H1 (cell line): ENCODE results near the gene HOGA1. TPM values are rescaled to one million over a fixed set of nuclear protein-coding genes. Genes with fewer than 3 reads are reported as not detected.

Experiments
- CTCF ChIA-PET: fragments of 300-600 bp; sonication (Branson Sonifier 250); formaldehyde crosslinking; loops from one replicate; lab custom pipeline; 2021; ENCODE audit not compliant: partially characterized antibody; lab: Charles Lee
- POLR2A ChIA-PET: fragments of 300-600 bp; sonication (Branson Sonifier 250); formaldehyde crosslinking; loops from one replicate; lab custom pipeline; 2021; ENCODE audit warnings: inconsistent platforms; ENCODE audit not compliant: partially characterized antibody; lab: Charles Lee
- DNase-seq, 2 experiments: peaks; one replicate each; pipeline versions ENCODE4 v3.0.0 to v3.0.0-alpha.2; 2010 to 2022; ENCODE audit warnings: low spot score in 2 of 2, low read depth in 1 of 2, mixed read lengths in 1 of 2
- FAIRE-seq: peaks from 2 replicates; lab custom pipeline; 2011; peaks lifted over from hg19 to GRCh38; lab: Jason Lieb, UNC
- H2AFZ ChIP-seq: 2 replicates; pipeline ENCODE4 v1.8.1; 2012; ENCODE audit warnings: low read length, inconsistent platforms
- H2AK5ac ChIP-seq: 2 replicates; pipeline ENCODE4 v1.6.1; 2013; ENCODE audit warnings: low read depth, low read length
- H2BK120ac ChIP-seq: replicated peaks from 2 replicates; pipeline ENCODE3; 2013; ENCODE audit warnings: low read depth, low read length, inconsistent platforms
- H2BK12ac ChIP-seq: 2 replicates; pipeline ENCODE4 v1.6.1; 2013; ENCODE audit warnings: low read depth, low read length
- H2BK15ac ChIP-seq: 2 replicates; pipeline ENCODE4 v1.6.1; 2013; ENCODE audit warnings: low read length
- H2BK20ac ChIP-seq: 2 replicates; pipeline ENCODE4 v1.6.1; 2013; ENCODE audit warnings: low read length
- H2BK5ac ChIP-seq: 2 replicates; pipeline ENCODE4 v1.6.1; 2013; ENCODE audit warnings: low read depth, low read length
- H3K14ac ChIP-seq: 2 replicates; pipeline ENCODE4 v1.6.1; 2013; ENCODE audit warnings: inconsistent platforms; ENCODE audit not compliant: insufficient read length
- H3K18ac ChIP-seq: 2 replicates; pipeline ENCODE4 v1.6.1; 2013; ENCODE audit warnings: low read length; ENCODE audit errors: extremely low read depth
- H3K23ac ChIP-seq: 2 replicates; pipeline ENCODE4 v1.6.1; 2013; ENCODE audit warnings: inconsistent platforms; ENCODE audit not compliant: insufficient read length
- H3K23me2 ChIP-seq: 2 replicates; pipeline ENCODE4 v1.6.1; 2013; ENCODE audit warnings: low read depth, low read length
- H3K27ac ChIP-seq: 2 replicates; pipeline ENCODE4 v1.6.1; 2011; ENCODE audit warnings: low read depth, low read length, inconsistent platforms
- H3K27me3 ChIP-seq, 4 experiments: replicated peaks in 1 of 4; 1 replicate in 1 of 4; 2 replicates in 3 of 4; pipeline versions ENCODE4 v1.6.1 to v1.8.1; 2011 to 2013; ENCODE audit warnings: low read length in 3 of 4, mild to moderate bottlenecking in 3 of 4, inconsistent platforms in 2 of 4, mixed read lengths in 2 of 4, moderate library complexity in 1 of 4; ENCODE audit not compliant: control insufficient read depth in 3 of 4, insufficient read depth in 3 of 4; ENCODE audit errors: extremely low read depth in 1 of 4
- H3K36me3 ChIP-seq, 4 experiments: 2 replicates each; pipeline versions ENCODE4 v1.6.1 to v1.8.1; 2011 to 2013; ENCODE audit warnings: mild to moderate bottlenecking in 4 of 4, low read length in 3 of 4, moderate library complexity in 2 of 4, control low read depth in 1 of 4, inconsistent platforms in 1 of 4; ENCODE audit not compliant: insufficient read depth in 4 of 4, control insufficient read depth in 2 of 4
- H3K4ac ChIP-seq: replicated peaks from 2 replicates; pipeline ENCODE3; 2013; ENCODE audit warnings: low read length, low read depth, mixed read lengths, inconsistent platforms; ENCODE audit not compliant: insufficient read length
- H3K4me1 ChIP-seq, 4 experiments: replicated peaks in 1 of 4; 1 replicate in 1 of 4; 2 replicates in 3 of 4; pipeline versions ENCODE4 v1.6.1 to v1.8.1; 2011 to 2013; ENCODE audit warnings: low read length in 3 of 4, inconsistent platforms in 2 of 4, mixed read lengths in 1 of 4; ENCODE audit not compliant: insufficient read depth in 4 of 4, control insufficient read depth in 3 of 4
- H3K4me2 ChIP-seq, 2 experiments: 2 replicates each; pipeline versions ENCODE4 v1.6.1 to v1.8.1; 2011 to 2013; ENCODE audit warnings: low read depth in 2 of 2, low read length in 2 of 2, control low read depth in 1 of 2, inconsistent platforms in 1 of 2, mild to moderate bottlenecking in 1 of 2; ENCODE audit not compliant: insufficient read depth in 1 of 2
- H3K4me3 ChIP-seq, 4 experiments: fragments of 200-600, 300-600 bp in 1 of 4; sonication (generic), shearing (Covaris generic), sonication (Bioruptor Twin) in 1 of 4; 2 replicates each; pipeline versions ENCODE4 v1.5.1 to v1.8.1; 2011 to 2016; ENCODE audit warnings: low read length in 4 of 4, low read depth in 3 of 4, control low read depth in 2 of 4, inconsistent platforms in 2 of 4, mild to moderate bottlenecking in 2 of 4, mixed read lengths in 1 of 4, moderate library complexity in 1 of 4; ENCODE audit not compliant: insufficient read depth in 2 of 4; ENCODE audit errors: extremely low read depth in 1 of 4
- H3K56ac ChIP-seq: replicated peaks from 2 replicates; pipeline ENCODE3; 2013; ENCODE audit warnings: low read depth, mild to moderate bottlenecking, mixed read lengths, low read length, inconsistent platforms; ENCODE audit not compliant: insufficient read length
- H3K79me1 ChIP-seq: 2 replicates; pipeline ENCODE4 v1.6.1; 2013; ENCODE audit warnings: low read depth, low read length, control low read depth
- H3K79me2 ChIP-seq, 2 experiments: 2 replicates each; pipeline versions ENCODE4 v1.6.1 to v1.8.1; 2012 to 2013; ENCODE audit warnings: low read length in 2 of 2, mild to moderate bottlenecking in 2 of 2, inconsistent platforms in 1 of 2; ENCODE audit not compliant: insufficient read depth in 2 of 2, control insufficient read depth in 1 of 2
- H3K9ac ChIP-seq, 4 experiments: replicated peaks in 1 of 4; 1 replicate in 1 of 4; 2 replicates in 3 of 4; pipeline versions ENCODE4 v1.6.1 to v1.8.1; 2011 to 2013; ENCODE audit warnings: low read depth in 3 of 4, low read length in 3 of 4, control low read depth in 2 of 4, mild to moderate bottlenecking in 2 of 4, moderate library complexity in 2 of 4, inconsistent platforms in 1 of 4; ENCODE audit errors: extremely low read depth in 1 of 4
- H3K9me3 ChIP-seq, 2 experiments: 2 replicates each; pipeline versions ENCODE4 v1.6.1 to v1.8.1; 2012 to 2013; ENCODE audit warnings: mild to moderate bottlenecking in 2 of 2, moderate library complexity in 2 of 2, control low read depth in 1 of 2, inconsistent platforms in 1 of 2, low read depth in 1 of 2, low read length in 1 of 2, mixed read lengths in 1 of 2; ENCODE audit not compliant: insufficient read depth in 2 of 2
- H4K20me1 ChIP-seq, 2 experiments: replicated peaks in 1 of 2; 2 replicates each; pipeline versions ENCODE3 to v1.8.1; 2011 to 2013; ENCODE audit warnings: inconsistent platforms in 2 of 2, low read length in 2 of 2, mild to moderate bottlenecking in 1 of 2; ENCODE audit not compliant: insufficient read depth in 2 of 2, control insufficient read depth in 1 of 2
- H4K5ac ChIP-seq: 2 replicates; pipeline ENCODE4 v1.6.1; 2013; ENCODE audit warnings: low read length, low read depth, mixed read lengths, inconsistent platforms; ENCODE audit not compliant: insufficient read length
- H4K8ac ChIP-seq: 2 replicates; pipeline ENCODE4 v1.8.0; 2013; ENCODE audit warnings: mild to moderate bottlenecking, moderate library complexity, low read length, inconsistent platforms; ENCODE audit not compliant: insufficient read depth; ENCODE audit errors: extremely low read depth
- H4K91ac ChIP-seq: replicated peaks from 2 replicates; pipeline ENCODE3; 2013; ENCODE audit warnings: low read length, mixed read lengths, inconsistent platforms; ENCODE audit not compliant: insufficient read length
- NANOG ChIP-seq: IDR thresholded peaks from 2 replicates; pipeline ENCODE4 v1.6.1; 2011; ENCODE audit warnings: low read length, low read depth, mild to moderate bottlenecking, inconsistent platforms; ENCODE audit not compliant: insufficient read depth, poor library complexity, severe bottlenecking
- WGBS, 2 experiments: shearing (Covaris generic) in 1 of 2; methylation state at CpG; one replicate each; pipeline versions ENCODE4 v1.1.6 to v1.1.7; 2013 to 2015; ENCODE audit warnings: low lambda C conversion rate in 2 of 2, mixed read lengths in 2 of 2, inconsistent platforms in 1 of 2, low coverage in 1 of 2, missing lambda C conversion rate in 1 of 2; ENCODE audit not compliant: insufficient replicate concordance in 2 of 2, insufficient coverage in 1 of 2, insufficient read length in 1 of 2; ENCODE audit errors: extremely low coverage in 1 of 2, missing lambda C conversion rate in 1 of 2; 5-methylcytosine and 5-hydroxymethylcytosine counted together
- polyA plus RNA-seq, 7 experiments: library from polyadenylated mRNA; depleted of rRNA in 3 of 7; stranded (reverse) in 5 of 7; unstranded in 2 of 7; fragments of >200 nt in 5 of 7; fragments of 200-250 nt in 2 of 7; gene quantifications; 1 replicate in 5 of 7; 2 replicates in 1 of 7; 4 replicates in 1 of 7; pipeline versions ENCODE4 v1.2.1 to v1.2.3, GENCODE V29; 2011 to 2013; ENCODE audit warnings: missing spikeins in 2 of 7, mixed read lengths in 2 of 7
- total RNA-seq: library from RNA; stranded (reverse); fragmentation: NEBNext Ultra II Directional; extraction: Animal tissue kit (Norgen Biotek cat#: 25700); gene quantifications from 2 replicates; pipeline ENCODE4 v1.2.1, GENCODE V29; 2021

HOGA1 gene
- total and polyA plus RNA-seq, 2 of the 8 experiments (the other 6 are each of a cell fraction or from before 2014, with no cell fraction given) = 0.28 to 1.00 TPM

- Histone ChIP-seq H3K9me3 (no peaks in the 10 kb centered on the region), H3K23ac (no peak overlapping the region), H4K8ac (no peak overlapping the region; the same call in 1 of the 2 replicates), H3K14ac (no peak overlapping the region), H4K20me1 (peaks cover 0 to 2% of the 10 kb centered on the region in 2 experiments), H3K4ac (no peak overlapping the region), H3K18ac (no peak overlapping the region), H3K36me3 (peaks cover 0 to 3% (median 2%) of the 10 kb centered on the region in 4 experiments; a peak in 1 of 8 replicates), H4K5ac (no peak overlapping the region), H3K79me1 (no peaks in the 10 kb centered on the region), H2BK5ac (0 out of 2 replicates have a peak overlapping the region, but pooled peaks have one; percentile 21), H2BK120ac (no peak overlapping the region), H2AFZ (no peak overlapping the region), H2AK5ac (no peak overlapping the region), H3K4me2 (no peak overlapping the region), H3K9ac (no peak overlapping the region), H3K56ac (no peak overlapping the region), H3K23me2 (no peaks in the 10 kb centered on the region), H3K27ac (no peak overlapping the region), H2BK20ac (no peak overlapping the region), H2BK12ac (no peak overlapping the region), H3K79me2 (no peaks in the 10 kb centered on the region), H3K4me3 (no peak overlapping the region), H4K91ac (no peak overlapping the region), H3K4me1 (peaks cover 0 to 5% (median 3%) of the 10 kb centered on the region in 4 experiments; a peak in 5 of 7 replicates), H2BK15ac (no peak overlapping the region), H3K27me3 (no peaks in the 10 kb centered on the region)
- 85% methylated on average over 12 of the region's 12 CpGs; no CpG with 5 or more reads in 1 of the 2 experiments for WGBS, 2 experiments
- FAIRE-seq = no peak
- TF ChIP-seq NANOG = no peak
- DNase-seq = no peak
- POLR2A ChIA-PET = interaction anchor here (1.3 kb wide), 1 partner anchor 10 kb away, joined by 4 read pairs; no protein-coding TSS in a partner anchor
- CTCF ChIA-PET = interaction anchor here (0.8 to 12.2 kb wide), 25 partner anchors 11 to 205 kb away, joined by 3 to 152 read pairs (median 6); partner anchors contain the start of genes ANKRD2 and HOGA1
These were observed 27.3 kb downstream of the HOGA1 start for GRCh38 chr10:97611473-97611872.
